H1 (cell line): Measurements from ENCODE around the gene GNAL. TPM values are rescaled to one million over a fixed set of nuclear protein-coding genes. Genes with fewer than 3 reads are reported as not detected.
"Not testable (repeated sequence)": the region's sequence is repeated elsewhere in the genome, so short reads cannot be mapped to it uniquely, and the experiment has no call there.

ENCODE experiments used
- CTCF ChIA-PET: fragments of 300-600 bp; sonication (Branson Sonifier 250); formaldehyde crosslinking; loops from one replicate; lab custom pipeline; 2021; ENCODE audit not compliant: partially characterized antibody; lab: Charles Lee
- POLR2A ChIA-PET: fragments of 300-600 bp; sonication (Branson Sonifier 250); formaldehyde crosslinking; loops from one replicate; lab custom pipeline; 2021; ENCODE audit warnings: inconsistent platforms; ENCODE audit not compliant: partially characterized antibody; lab: Charles Lee
- DNase-seq, 2 experiments: peaks; one replicate each; pipeline versions ENCODE4 v3.0.0 to v3.0.0-alpha.2; 2010 to 2022; ENCODE audit warnings: low spot score in 2 of 2, low read depth in 1 of 2, mixed read lengths in 1 of 2
- FAIRE-seq: peaks from 2 replicates; lab custom pipeline; 2011; peaks lifted over from hg19 to GRCh38; lab: Jason Lieb, UNC
- H2AFZ ChIP-seq: 2 replicates; pipeline ENCODE4 v1.8.1; 2012; ENCODE audit warnings: low read length, inconsistent platforms
- H2AK5ac ChIP-seq: 2 replicates; pipeline ENCODE4 v1.6.1; 2013; ENCODE audit warnings: low read depth, low read length
- H2BK120ac ChIP-seq: replicated peaks from 2 replicates; pipeline ENCODE3; 2013; ENCODE audit warnings: low read depth, low read length, inconsistent platforms
- H2BK12ac ChIP-seq: 2 replicates; pipeline ENCODE4 v1.6.1; 2013; ENCODE audit warnings: low read depth, low read length
- H2BK15ac ChIP-seq: 2 replicates; pipeline ENCODE4 v1.6.1; 2013; ENCODE audit warnings: low read length
- H2BK20ac ChIP-seq: 2 replicates; pipeline ENCODE4 v1.6.1; 2013; ENCODE audit warnings: low read length
- H2BK5ac ChIP-seq: 2 replicates; pipeline ENCODE4 v1.6.1; 2013; ENCODE audit warnings: low read depth, low read length
- H3K14ac ChIP-seq: 2 replicates; pipeline ENCODE4 v1.6.1; 2013; ENCODE audit warnings: inconsistent platforms; ENCODE audit not compliant: insufficient read length
- H3K18ac ChIP-seq: 2 replicates; pipeline ENCODE4 v1.6.1; 2013; ENCODE audit warnings: low read length; ENCODE audit errors: extremely low read depth
- H3K23ac ChIP-seq: 2 replicates; pipeline ENCODE4 v1.6.1; 2013; ENCODE audit warnings: inconsistent platforms; ENCODE audit not compliant: insufficient read length
- H3K23me2 ChIP-seq: 2 replicates; pipeline ENCODE4 v1.6.1; 2013; ENCODE audit warnings: low read depth, low read length
- H3K27ac ChIP-seq: 2 replicates; pipeline ENCODE4 v1.6.1; 2011; ENCODE audit warnings: low read depth, low read length, inconsistent platforms
- H3K27me3 ChIP-seq, 4 experiments: replicated peaks in 1 of 4; 1 replicate in 1 of 4; 2 replicates in 3 of 4; pipeline versions ENCODE4 v1.6.1 to v1.8.1; 2011 to 2013; ENCODE audit warnings: low read length in 3 of 4, mild to moderate bottlenecking in 3 of 4, inconsistent platforms in 2 of 4, mixed read lengths in 2 of 4, moderate library complexity in 1 of 4; ENCODE audit not compliant: control insufficient read depth in 3 of 4, insufficient read depth in 3 of 4; ENCODE audit errors: extremely low read depth in 1 of 4
- H3K36me3 ChIP-seq, 4 experiments: 2 replicates each; pipeline versions ENCODE4 v1.6.1 to v1.8.1; 2011 to 2013; ENCODE audit warnings: mild to moderate bottlenecking in 4 of 4, low read length in 3 of 4, moderate library complexity in 2 of 4, control low read depth in 1 of 4, inconsistent platforms in 1 of 4; ENCODE audit not compliant: insufficient read depth in 4 of 4, control insufficient read depth in 2 of 4
- H3K4ac ChIP-seq: replicated peaks from 2 replicates; pipeline ENCODE3; 2013; ENCODE audit warnings: low read length, low read depth, mixed read lengths, inconsistent platforms; ENCODE audit not compliant: insufficient read length
- H3K4me1 ChIP-seq, 4 experiments: replicated peaks in 1 of 4; 1 replicate in 1 of 4; 2 replicates in 3 of 4; pipeline versions ENCODE4 v1.6.1 to v1.8.1; 2011 to 2013; ENCODE audit warnings: low read length in 3 of 4, inconsistent platforms in 2 of 4, mixed read lengths in 1 of 4; ENCODE audit not compliant: insufficient read depth in 4 of 4, control insufficient read depth in 3 of 4
- H3K4me2 ChIP-seq, 2 experiments: 2 replicates each; pipeline versions ENCODE4 v1.6.1 to v1.8.1; 2011 to 2013; ENCODE audit warnings: low read depth in 2 of 2, low read length in 2 of 2, control low read depth in 1 of 2, inconsistent platforms in 1 of 2, mild to moderate bottlenecking in 1 of 2; ENCODE audit not compliant: insufficient read depth in 1 of 2
- H3K4me3 ChIP-seq, 4 experiments: fragments of 200-600, 300-600 bp in 1 of 4; sonication (generic), shearing (Covaris generic), sonication (Bioruptor Twin) in 1 of 4; 2 replicates each; pipeline versions ENCODE4 v1.5.1 to v1.8.1; 2011 to 2016; ENCODE audit warnings: low read length in 4 of 4, low read depth in 3 of 4, control low read depth in 2 of 4, inconsistent platforms in 2 of 4, mild to moderate bottlenecking in 2 of 4, mixed read lengths in 1 of 4, moderate library complexity in 1 of 4; ENCODE audit not compliant: insufficient read depth in 2 of 4; ENCODE audit errors: extremely low read depth in 1 of 4
- H3K56ac ChIP-seq: replicated peaks from 2 replicates; pipeline ENCODE3; 2013; ENCODE audit warnings: low read depth, mild to moderate bottlenecking, mixed read lengths, low read length, inconsistent platforms; ENCODE audit not compliant: insufficient read length
- H3K79me1 ChIP-seq: 2 replicates; pipeline ENCODE4 v1.6.1; 2013; ENCODE audit warnings: low read depth, low read length, control low read depth
- H3K79me2 ChIP-seq, 2 experiments: 2 replicates each; pipeline versions ENCODE4 v1.6.1 to v1.8.1; 2012 to 2013; ENCODE audit warnings: low read length in 2 of 2, mild to moderate bottlenecking in 2 of 2, inconsistent platforms in 1 of 2; ENCODE audit not compliant: insufficient read depth in 2 of 2, control insufficient read depth in 1 of 2
- H3K9ac ChIP-seq, 4 experiments: replicated peaks in 1 of 4; 1 replicate in 1 of 4; 2 replicates in 3 of 4; pipeline versions ENCODE4 v1.6.1 to v1.8.1; 2011 to 2013; ENCODE audit warnings: low read depth in 3 of 4, low read length in 3 of 4, control low read depth in 2 of 4, mild to moderate bottlenecking in 2 of 4, moderate library complexity in 2 of 4, inconsistent platforms in 1 of 4; ENCODE audit errors: extremely low read depth in 1 of 4
- H3K9me3 ChIP-seq, 2 experiments: 2 replicates each; pipeline versions ENCODE4 v1.6.1 to v1.8.1; 2012 to 2013; ENCODE audit warnings: mild to moderate bottlenecking in 2 of 2, moderate library complexity in 2 of 2, control low read depth in 1 of 2, inconsistent platforms in 1 of 2, low read depth in 1 of 2, low read length in 1 of 2, mixed read lengths in 1 of 2; ENCODE audit not compliant: insufficient read depth in 2 of 2
- H4K20me1 ChIP-seq, 2 experiments: replicated peaks in 1 of 2; 2 replicates each; pipeline versions ENCODE3 to v1.8.1; 2011 to 2013; ENCODE audit warnings: inconsistent platforms in 2 of 2, low read length in 2 of 2, mild to moderate bottlenecking in 1 of 2; ENCODE audit not compliant: insufficient read depth in 2 of 2, control insufficient read depth in 1 of 2
- H4K5ac ChIP-seq: 2 replicates; pipeline ENCODE4 v1.6.1; 2013; ENCODE audit warnings: low read length, low read depth, mixed read lengths, inconsistent platforms; ENCODE audit not compliant: insufficient read length
- H4K8ac ChIP-seq: 2 replicates; pipeline ENCODE4 v1.8.0; 2013; ENCODE audit warnings: mild to moderate bottlenecking, moderate library complexity, low read length, inconsistent platforms; ENCODE audit not compliant: insufficient read depth; ENCODE audit errors: extremely low read depth
- H4K91ac ChIP-seq: replicated peaks from 2 replicates; pipeline ENCODE3; 2013; ENCODE audit warnings: low read length, mixed read lengths, inconsistent platforms; ENCODE audit not compliant: insufficient read length
- BACH1 ChIP-seq: IDR thresholded peaks from 2 replicates; pipeline ENCODE4 v1.6.1; 2012; ENCODE audit warnings: low read length, improper control_type of control experiment
- HDAC6 ChIP-seq: IDR thresholded peaks from one replicate; pipeline ENCODE4 v1.7.1; 2012; ENCODE audit warnings: low read depth, mild to moderate bottlenecking, inconsistent platforms, low read length, moderate library complexity
- JUN ChIP-seq: IDR thresholded peaks from 2 replicates; pipeline ENCODE4 v1.6.1; 2011; ENCODE audit warnings: low read depth, mild to moderate bottlenecking, improper control_type of control experiment, low read length
- KDM4A ChIP-seq: IDR thresholded peaks from one replicate; pipeline ENCODE4 v1.7.1; 2012; ENCODE audit warnings: low read depth, mild to moderate bottlenecking, moderate library complexity, low read length, inconsistent platforms; ENCODE audit not compliant: severe bottlenecking
- SIN3A ChIP-seq, 2 experiments: IDR thresholded peaks in 1 of 2; conservative IDR thresholded peaks in 1 of 2; 2 replicates each; pipeline ENCODE4 v1.6.1; 2011 to 2012; ENCODE audit warnings: low read length in 2 of 2, improper control_type of control experiment in 1 of 2, low read depth in 1 of 2, mild to moderate bottlenecking in 1 of 2
- SP4 ChIP-seq: IDR thresholded peaks from 2 replicates; pipeline ENCODE4 v1.6.1; 2012; ENCODE audit warnings: low read length, inconsistent platforms
- YY1 ChIP-seq: IDR thresholded peaks from 2 replicates; pipeline ENCODE4 v1.6.1; 2011; ENCODE audit warnings: low read depth, mild to moderate bottlenecking, low read length
- WGBS, 2 experiments: shearing (Covaris generic) in 1 of 2; methylation state at CpG; one replicate each; pipeline versions ENCODE4 v1.1.6 to v1.1.7; 2013 to 2015; ENCODE audit warnings: low lambda C conversion rate in 2 of 2, mixed read lengths in 2 of 2, inconsistent platforms in 1 of 2, low coverage in 1 of 2, missing lambda C conversion rate in 1 of 2; ENCODE audit not compliant: insufficient replicate concordance in 2 of 2, insufficient coverage in 1 of 2, insufficient read length in 1 of 2; ENCODE audit errors: extremely low coverage in 1 of 2, missing lambda C conversion rate in 1 of 2; 5-methylcytosine and 5-hydroxymethylcytosine counted together
- polyA plus RNA-seq, 7 experiments: library from polyadenylated mRNA; depleted of rRNA in 3 of 7; stranded (reverse) in 5 of 7; unstranded in 2 of 7; fragments of >200 nt in 5 of 7; fragments of 200-250 nt in 2 of 7; gene quantifications; 1 replicate in 5 of 7; 2 replicates in 1 of 7; 4 replicates in 1 of 7; pipeline versions ENCODE4 v1.2.1 to v1.2.3, GENCODE V29; 2011 to 2013; ENCODE audit warnings: missing spikeins in 2 of 7, mixed read lengths in 2 of 7
- total RNA-seq: library from RNA; stranded (reverse); fragmentation: NEBNext Ultra II Directional; extraction: Animal tissue kit (Norgen Biotek cat#: 25700); gene quantifications from 2 replicates; pipeline ENCODE4 v1.2.1, GENCODE V29; 2021

Gene GNAL
- total and polyA plus RNA-seq, 2 of the 8 experiments (the other 6 are each of a cell fraction or from before 2014, with no cell fraction given) = 13.2 to 18.3 TPM

- no peak for TF ChIP-seq KDM4A
- TF ChIP-seq JUN = no peak
- no peak for TF ChIP-seq SP4
- no peak for TF ChIP-seq YY1
- no peak for TF ChIP-seq BACH1
- TF ChIP-seq HDAC6 = no peak
- no peak for TF ChIP-seq SIN3A (conservative IDR thresholded peaks at IDR 0.05 in 1 of 2, IDR thresholded peaks at IDR 0.05 in 1 of 2; ENCODE audit: low read depth in 1 of 2, low read length in 2 of 2)
- TF ChIP-seq, all 59 proteins: peak for 0
These were observed 220.5 kb downstream of the GNAL start (continued) for GRCh38 chr18:11909591-11910026.

DNA sequence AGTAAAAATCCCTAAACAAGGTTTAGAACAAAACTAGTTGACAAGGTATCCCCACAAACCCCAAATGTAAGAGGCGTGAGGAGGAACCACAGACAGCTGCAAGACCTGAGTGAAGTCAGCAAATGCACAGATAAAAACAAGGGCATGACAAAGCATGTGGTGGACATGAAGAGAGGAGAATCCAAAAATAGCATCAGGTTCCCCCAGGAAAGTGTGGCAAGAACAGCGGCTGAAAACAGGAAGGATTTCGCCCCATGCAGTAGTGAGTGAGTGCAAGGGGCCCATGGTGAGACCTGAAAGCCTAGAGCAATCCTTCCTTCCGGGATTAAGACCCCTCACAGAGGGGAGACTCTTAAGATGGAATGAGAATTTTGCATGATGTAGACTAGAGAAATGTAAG lies 227.8 kb downstream of the GNAL start:
- H3K79me1 ChIP-seq, POLR2A ChIA-PET, H2BK12ac ChIP-seq, H3K4me1 ChIP-seq, FAIRE-seq, H4K5ac ChIP-seq, H3K23me2 ChIP-seq, H2BK15ac ChIP-seq, H4K20me1 ChIP-seq, H3K4me3 ChIP-seq, H3K36me3 ChIP-seq, H3K18ac ChIP-seq, H3K4me2 ChIP-seq, H2BK120ac ChIP-seq, H3K14ac ChIP-seq, H2BK20ac ChIP-seq, H3K56ac ChIP-seq, H2AK5ac ChIP-seq, H4K91ac ChIP-seq, H3K79me2 ChIP-seq, H3K4ac ChIP-seq, H3K9me3 ChIP-seq, H3K27ac ChIP-seq, H4K8ac ChIP-seq, H3K27me3 ChIP-seq, H3K9ac ChIP-seq, H2BK5ac ChIP-seq, DNase-seq, H3K23ac ChIP-seq, H2AFZ ChIP-seq: not testable (repeated sequence)
- CTCF ChIA-PET = interaction anchor here (1.3 to 1.6 kb wide), 2 partner anchors 9 to 122 kb away, joined by 3 to 4 read pairs; partner anchors contain the start of gene MPPE1
- WGBS, 2 experiments = 88% methylated on average over 4 of the region's 4 CpGs; no CpG with 5 or more reads in 1 of the 2 experiments
